GM21367 (cell line): ENCODE results near the gene CREB5.
"Not testable (repeated sequence)": the region's sequence is repeated elsewhere in the genome, so short reads cannot be mapped to it uniquely, and the experiment has no call there.

Experiments used
- ATAC-seq: cut with Tn5 transposase; IDR thresholded peaks from one replicate; pipeline ENCODE4 v1.9.1; 2021; ENCODE audit not compliant: unreplicated experiment

CREB5 gene

DNA sequence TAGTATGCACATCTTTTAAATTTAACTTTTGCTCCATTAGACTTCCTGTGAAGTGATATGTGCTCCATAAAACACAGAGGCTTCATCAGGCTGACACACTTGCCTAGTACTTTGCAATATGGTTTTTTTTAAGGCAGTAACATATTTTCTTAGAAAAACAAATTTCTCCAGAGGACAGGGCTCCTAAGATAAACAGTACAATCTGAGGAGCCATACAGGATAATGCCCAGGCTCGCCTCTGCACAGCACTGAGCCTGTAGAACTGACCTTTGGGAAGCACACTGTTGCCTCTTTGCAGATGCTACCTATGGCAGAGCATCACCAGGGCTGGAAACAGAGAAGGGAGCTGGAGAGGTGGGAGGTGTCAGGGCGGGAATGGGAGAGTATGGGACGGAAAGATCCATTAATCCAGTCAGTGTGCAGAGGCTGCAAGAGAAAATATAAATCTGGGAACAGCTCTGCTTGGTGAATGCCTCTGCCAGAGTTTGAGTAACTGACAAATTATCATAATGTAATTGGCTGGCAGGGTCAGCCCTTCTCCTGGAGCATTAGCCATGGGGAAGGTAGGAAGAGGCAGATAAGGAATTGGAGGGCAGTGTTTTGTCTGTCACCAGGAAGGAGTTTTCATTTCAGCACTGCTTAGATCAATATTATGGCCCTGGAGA, 132.3 kb downstream of the CREB5 start:
- no peak for ATAC-seq

DNA sequence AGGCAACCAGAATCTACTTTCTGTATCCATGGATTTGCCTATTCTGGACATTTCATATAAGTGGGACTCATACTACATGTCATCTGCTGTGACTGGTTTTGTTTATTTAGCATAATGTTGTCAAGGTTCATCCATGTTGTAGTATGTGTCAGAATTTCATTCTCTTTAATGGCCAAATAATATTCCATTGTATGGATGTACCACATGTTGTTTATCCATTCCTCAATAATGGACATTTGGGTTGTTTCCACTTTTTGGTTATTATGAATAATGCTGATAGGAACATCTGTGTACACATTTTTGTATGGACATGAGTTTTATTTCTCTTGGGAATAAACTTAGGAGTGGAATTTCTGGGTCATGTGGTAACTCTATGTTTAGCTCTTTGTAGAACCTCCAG, 133.7 kb downstream of the CREB5 start:
- no peak for ATAC-seq

- ATAC-seq: no peak
Observed at GRCh38 chr7:28547115-28547514, 134.8 kb downstream of the CREB5 start.

DNA sequence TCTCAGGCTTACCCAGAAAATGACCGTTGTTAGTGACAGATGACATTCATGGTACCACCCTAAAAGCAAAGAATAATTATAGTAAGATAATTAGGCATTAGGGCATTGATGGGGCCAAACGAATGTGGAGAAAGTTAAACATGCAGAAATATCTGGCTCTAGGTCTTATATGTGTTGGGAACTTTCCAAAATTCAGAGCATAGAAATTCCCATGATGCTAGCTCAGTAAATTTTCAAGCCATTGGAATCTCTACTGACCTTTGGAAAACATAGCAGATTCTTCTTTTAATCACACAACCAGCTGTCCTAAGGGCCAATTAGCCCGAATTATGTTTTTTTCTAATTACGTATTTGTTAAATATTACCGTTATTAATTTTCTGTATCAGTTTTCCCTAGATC, 136.1 kb downstream of the CREB5 start:
- ATAC-seq: no peak

- ATAC-seq: no peak
Observed at GRCh38 chr7:28549998-28550397, 137.7 kb downstream of the CREB5 start.

DNA sequence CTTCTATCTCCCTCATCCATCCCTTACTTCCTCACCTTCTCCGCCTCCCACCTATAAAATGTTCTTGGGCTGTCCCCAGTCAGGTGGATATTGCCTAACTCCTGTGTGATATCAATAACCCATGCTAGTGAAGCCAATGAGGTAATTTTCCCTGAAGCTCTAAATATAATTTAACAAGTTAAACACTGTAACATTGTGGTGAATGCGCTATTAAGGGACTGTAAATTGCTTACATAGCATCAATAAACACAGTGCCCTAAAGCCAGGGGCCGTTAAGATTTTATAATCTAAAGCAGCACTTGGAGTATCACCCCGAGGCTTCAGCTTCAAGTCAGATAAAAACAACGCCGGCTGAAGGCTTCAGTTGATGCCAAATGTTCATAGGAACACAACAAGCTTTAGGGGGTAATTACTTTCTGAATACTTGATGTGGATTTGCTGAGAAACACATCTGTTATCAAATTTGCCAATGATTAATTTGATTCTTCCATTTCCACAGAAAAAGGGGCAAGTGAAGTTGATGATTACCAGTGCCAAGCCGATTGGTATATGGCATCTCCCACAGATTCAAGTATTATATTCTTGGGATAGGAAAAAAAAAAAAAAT, 138.4 kb downstream of the CREB5 start:
- no peak for ATAC-seq

GRCh38 chr7:28551331-28551730, 139.0 kb downstream of the CREB5 start:
- ATAC-seq: no peak

DNA sequence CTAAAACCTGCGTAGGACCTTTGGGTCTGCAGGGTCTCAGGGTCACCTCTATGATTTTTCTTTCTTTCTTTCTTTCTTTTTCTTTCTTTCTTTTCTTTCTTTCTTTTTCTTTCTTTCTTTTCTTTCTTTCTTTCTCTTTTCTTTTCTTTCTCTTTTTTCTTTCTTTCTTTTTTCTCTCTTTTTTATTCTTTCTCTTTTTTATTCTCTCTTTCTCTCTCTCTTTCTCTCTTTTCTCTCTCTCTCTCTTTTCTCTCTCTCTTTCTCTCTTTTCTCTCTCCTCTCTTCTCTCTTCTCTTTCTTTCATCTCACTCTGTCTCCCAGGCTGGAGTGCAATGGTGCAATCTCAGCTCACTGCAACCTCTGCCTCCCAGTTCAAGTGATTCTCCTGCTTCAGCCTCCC, 139.4 kb downstream of the CREB5 start:
- not testable (repeated sequence) for ATAC-seq

- ATAC-seq: no peak
Observed at GRCh38 chr7:28554802-28555471, 142.6 kb downstream of the CREB5 start.

- ATAC-seq: no peak
Observed at GRCh38 chr7:28556025-28556424, 143.7 kb downstream of the CREB5 start.

DNA sequence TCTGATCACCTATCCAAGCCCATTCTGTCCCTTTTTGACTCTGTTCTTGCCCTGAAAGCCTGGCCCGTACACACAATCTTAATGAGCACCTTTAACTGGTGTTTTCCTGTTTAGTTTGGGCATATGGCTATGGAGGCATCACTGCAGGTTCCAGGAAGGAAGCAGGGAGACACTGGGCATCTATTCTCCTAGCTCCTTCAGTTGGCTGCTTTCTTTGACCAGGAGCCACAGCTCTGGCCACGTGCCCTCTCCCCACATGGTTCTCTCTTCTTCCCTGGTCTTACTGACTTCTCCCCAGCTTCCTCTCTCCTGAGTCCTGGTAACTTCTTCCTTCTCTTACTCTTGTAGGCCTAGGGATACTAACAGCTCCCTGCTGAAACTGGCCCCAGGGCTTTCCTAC, 144.4 kb downstream of the CREB5 start:
- no peak for ATAC-seq

DNA sequence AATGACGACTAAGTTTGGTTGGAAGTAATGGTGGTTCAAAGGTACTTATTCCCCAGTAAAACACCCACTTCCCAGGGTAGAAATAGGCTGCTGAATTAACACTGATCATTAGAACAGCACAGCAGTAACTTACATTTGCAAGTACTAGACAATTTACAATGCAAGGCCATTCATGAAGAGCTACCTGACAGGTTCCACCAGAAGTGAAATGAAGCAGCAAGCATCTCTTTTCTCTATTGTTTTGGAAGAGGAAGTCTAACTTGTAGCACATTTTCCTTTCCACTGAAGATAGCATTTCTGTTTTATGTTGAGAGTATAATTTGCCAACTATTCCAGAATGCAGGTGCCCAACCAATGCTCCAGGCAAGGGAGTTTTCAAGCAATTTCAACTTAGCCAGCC, 145.9 kb downstream of the CREB5 start:
- no peak for ATAC-seq

DNA sequence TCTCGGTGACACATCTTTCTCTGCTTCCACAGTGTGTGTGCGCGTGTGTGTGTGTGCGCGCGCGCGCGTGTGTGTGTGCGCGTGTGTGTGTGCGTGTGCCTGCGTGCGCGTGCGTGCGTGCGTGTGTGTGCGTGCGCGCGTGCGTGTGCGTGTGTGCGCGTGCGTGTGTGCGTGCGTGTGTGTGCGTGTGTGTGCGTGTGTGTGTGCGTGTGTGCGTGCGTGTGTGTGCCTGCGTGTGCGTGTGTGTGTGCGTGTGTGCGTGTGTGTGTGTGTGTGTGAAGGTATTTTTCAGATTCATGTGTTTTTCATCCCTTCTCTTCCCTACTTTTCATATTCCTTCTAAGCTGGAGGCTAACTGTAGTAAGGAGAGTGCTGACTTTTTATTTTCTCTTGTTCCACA, 148.4 kb downstream of the CREB5 start:
- ATAC-seq: no peak

DNA sequence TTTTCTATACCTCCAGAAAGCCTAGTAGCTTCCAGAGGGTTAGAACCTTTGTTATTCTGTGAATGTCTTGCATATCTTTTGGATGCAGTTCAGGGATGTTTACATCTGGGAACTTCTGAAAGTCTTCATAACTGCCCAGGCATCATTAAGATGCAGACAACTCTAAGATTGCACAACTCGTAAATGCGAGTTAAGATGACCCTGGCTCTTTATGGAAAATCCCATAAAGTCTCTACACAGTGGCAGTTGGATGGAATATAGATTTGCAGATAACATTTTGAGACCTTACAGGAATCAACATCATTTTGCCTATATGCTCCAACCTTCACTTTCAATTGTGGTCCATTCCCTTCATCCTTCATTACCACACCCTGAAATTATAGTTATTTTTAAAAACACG, 151.7 kb downstream of the CREB5 start:
- ATAC-seq: no peak

GRCh38 chr7:28564755-28565374, 152.5 kb downstream of the CREB5 start:
- no peak for ATAC-seq

DNA sequence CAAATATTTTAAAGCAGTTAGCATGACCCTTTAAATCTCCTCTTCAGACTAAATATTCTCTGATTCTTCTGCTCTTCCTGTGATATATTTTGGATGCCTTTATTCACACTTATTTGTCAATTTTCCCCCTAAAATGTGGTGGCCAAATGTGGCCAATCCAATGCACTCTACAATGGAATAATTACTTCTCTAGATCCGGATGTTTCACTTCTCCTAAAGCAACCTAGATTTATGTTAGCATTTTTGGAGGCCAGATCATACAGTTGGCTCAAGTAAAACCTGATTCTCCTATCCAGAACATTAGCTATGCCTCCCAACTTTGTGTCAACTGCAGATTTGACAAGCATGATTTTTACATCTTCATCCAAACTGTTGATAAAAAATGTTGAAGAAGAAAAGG, 153.7 kb downstream of the CREB5 start:
- no peak for ATAC-seq

DNA sequence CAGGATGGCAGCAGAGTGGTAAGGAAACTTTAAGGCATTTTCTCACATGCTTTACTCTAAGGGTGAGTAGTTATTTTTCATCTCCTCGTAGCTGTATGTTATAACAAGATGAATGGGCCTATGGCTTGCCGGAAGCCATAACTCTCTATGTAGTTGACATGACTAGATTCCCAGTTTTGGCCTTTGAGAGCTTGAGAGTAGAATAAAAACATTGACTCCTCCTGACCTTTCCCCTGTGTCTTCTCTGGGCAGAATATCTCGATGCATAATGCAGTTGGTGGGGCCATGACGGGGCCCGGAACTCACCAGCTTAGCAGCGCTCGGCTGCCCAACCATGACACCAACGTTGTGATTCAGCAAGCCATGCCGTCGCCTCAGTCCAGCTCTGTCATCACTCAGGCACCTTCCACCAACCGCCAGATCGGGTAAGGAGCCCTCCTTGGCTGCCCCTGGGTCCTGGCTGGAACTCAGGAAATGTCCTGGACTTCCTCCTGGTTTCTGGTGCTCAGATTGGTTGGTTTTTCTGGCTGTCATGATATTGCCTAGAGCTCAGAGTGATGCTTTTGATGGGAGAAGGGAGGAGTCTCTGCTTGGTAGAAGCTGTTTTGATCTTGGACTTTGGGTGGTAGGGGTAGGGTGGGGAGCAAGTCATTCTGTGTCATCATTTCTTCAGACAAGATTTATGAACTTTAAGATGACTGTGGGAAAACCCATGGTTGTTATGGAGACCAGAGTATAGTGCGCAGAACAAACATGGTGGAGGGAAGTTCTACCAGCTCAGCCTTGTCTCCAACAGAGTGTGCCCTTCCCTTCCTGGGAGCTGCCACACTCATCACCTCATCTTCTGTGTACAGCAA, 158.0 kb downstream of the CREB5 start:
- peak; percentile 75 for ATAC-seq

- no peak for ATAC-seq
Observed at GRCh38 chr7:28570970-28571288, 158.6 kb downstream of the CREB5 start.

- no peak for ATAC-seq
Observed at GRCh38 chr7:28571405-28571804, 159.1 kb downstream of the CREB5 start.

DNA sequence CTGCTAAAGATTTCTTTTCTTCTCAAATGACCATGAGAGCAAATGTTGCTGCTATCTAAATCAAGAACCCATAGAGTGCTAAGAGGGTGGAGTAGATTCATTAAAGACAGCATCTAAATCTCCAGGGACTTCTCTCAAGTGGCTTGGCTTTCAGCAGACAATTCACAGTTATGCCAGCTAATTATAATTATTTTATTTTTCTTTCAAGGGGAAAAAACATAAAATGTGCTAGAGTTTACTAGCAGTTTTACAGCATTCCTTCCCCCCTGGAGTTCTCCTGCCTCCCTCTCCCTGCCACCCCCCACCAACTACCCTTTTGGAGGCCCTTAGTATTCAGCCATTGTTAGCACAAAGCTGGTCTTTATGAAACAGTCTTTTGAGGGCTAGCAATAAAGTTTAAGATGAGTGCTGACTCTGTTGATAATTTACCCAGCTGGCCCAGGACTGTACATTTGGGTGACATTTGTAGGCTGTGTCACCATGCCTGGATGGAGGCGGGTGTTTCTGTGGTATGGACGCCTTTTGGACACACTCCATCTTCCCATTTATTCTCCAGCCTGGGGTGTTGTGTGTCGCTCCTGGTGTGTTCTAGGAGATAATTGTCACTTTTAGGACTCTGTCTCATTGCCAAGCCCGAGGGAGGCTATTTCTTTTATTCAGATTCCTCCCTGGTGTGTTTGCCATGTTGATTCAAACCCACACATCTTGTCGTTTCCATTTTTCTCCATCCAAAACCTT, 160.2 kb downstream of the CREB5 start:
- no peak for ATAC-seq
